Esophagus squamous epithelium (tissue), 4 donors: Measurements from ENCODE around the gene RYR1.

Source experiments
- POLR2A ChIP-seq, 4 donors: fragments of 450-650 bp; IDR thresholded peaks; one replicate each; pipeline ENCODE4 v1.6.1; 2017; ENCODE audit warnings: antibody characterized with exemption in 4 of 4, mild to moderate bottlenecking in 4 of 4, moderate library complexity in 3 of 4
- TF ChIP-seq, protein P1 (sequence below), 6 experiments: fragments of 450-650 bp in 4 of 6; fragments of 200-600 bp in 2 of 6; sonication (generic) in 2 of 6; IDR thresholded peaks; one replicate each; pipeline ENCODE4 v1.5.1; 2016 to 2019; ENCODE audit warnings: antibody characterized with exemption in 6 of 6, mild to moderate bottlenecking in 4 of 6, moderate library complexity in 4 of 6

DNA sequence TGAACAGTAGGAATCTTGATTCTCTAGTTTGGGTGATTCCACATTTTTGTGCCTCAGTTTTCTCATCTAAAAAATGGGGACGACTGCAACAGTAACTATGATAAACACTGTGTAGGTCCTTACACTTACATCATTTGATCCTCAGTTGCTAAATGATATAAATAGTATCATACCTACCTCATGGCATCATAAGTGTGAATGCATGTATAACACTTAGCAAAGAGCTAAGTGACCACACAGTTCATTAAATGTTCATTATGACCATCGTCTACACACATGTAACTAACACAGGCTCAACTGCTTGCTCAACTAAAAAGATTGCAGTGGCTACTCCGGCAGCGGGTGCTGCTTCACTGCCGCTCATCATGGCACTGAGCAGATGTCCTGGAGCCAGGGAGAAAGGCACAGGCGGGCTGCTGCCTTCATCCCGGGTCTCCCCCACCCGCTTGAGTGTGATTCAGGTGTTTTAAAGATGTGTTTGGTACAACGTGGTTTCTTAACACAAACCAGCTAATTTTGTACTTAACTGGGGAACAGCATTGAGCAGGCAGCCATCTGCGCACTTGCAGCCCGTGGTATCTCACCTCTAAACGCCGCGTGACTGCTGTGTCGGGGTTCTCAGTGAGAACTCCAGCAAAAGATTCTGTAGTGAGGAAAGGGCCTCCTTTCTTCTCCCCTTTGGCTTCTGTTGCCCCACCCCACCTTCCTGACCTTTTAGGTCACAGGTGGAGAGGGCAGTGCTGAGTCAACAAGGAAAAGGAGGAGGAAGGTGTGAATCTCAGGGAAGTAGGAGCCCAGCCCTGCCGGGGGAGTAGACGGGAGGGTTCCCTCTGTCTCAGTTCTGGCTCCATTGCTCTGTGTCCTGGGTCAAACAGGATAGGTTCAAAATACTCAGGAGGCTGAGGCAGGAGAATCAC lies 202.2 kb downstream of the RYR1 start:
- TF ChIP-seq, protein P1, sequence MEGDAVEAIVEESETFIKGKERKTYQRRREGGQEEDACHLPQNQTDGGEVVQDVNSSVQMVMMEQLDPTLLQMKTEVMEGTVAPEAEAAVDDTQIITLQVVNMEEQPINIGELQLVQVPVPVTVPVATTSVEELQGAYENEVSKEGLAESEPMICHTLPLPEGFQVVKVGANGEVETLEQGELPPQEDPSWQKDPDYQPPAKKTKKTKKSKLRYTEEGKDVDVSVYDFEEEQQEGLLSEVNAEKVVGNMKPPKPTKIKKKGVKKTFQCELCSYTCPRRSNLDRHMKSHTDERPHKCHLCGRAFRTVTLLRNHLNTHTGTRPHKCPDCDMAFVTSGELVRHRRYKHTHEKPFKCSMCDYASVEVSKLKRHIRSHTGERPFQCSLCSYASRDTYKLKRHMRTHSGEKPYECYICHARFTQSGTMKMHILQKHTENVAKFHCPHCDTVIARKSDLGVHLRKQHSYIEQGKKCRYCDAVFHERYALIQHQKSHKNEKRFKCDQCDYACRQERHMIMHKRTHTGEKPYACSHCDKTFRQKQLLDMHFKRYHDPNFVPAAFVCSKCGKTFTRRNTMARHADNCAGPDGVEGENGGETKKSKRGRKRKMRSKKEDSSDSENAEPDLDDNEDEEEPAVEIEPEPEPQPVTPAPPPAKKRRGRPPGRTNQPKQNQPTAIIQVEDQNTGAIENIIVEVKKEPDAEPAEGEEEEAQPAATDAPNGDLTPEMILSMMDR (IDR thresholded peaks at IDR 0.05): no peak
- no peak for TF ChIP-seq POLR2A (IDR thresholded peaks at IDR 0.05)
